ENCODE data around the gene COL5A1.

The COL5A1 gene

GRCh38 chr9:134807716-134808446 lies 166.3 kb downstream of the COL5A1 start:
- H3K9me3 ChIP-seq (ENCODE audit: low read depth, low read length): no peaks in the 10 kb centered on the region
- no peak overlapping the region for H3K27ac ChIP-seq
- TF ChIP-seq FOXP2 (optimal IDR thresholded peaks at IDR 0.05; ENCODE audit: control extremely low read depth, extremely low read length, insufficient read depth) (no peak), EZH2 (IDR thresholded peaks at IDR 0.05) (no peak), POLR2AphosphoS5 (IDR thresholded peaks at IDR 0.05; ENCODE audit: borderline replicate concordance, low read depth, low read length) (no peak)
- H3K36me3 ChIP-seq (ENCODE audit: insufficient read depth, low read length): no peaks in the 10 kb centered on the region; the same call in 1 of the 2 replicates
- no peak overlapping the region for H3K9ac ChIP-seq (ENCODE audit: insufficient read length)
- DNase-seq (ENCODE audit: low read depth, low spot score): no peak
- H3K4me3 ChIP-seq: no peak overlapping the region

- TF ChIP-seq POLR2AphosphoS5 (IDR thresholded peaks at IDR 0.05; ENCODE audit: borderline replicate concordance, low read depth, low read length) (no peak), EZH2 (IDR thresholded peaks at IDR 0.05) (no peak), FOXP2 (optimal IDR thresholded peaks at IDR 0.05; ENCODE audit: control extremely low read depth, extremely low read length, insufficient read depth) (no peak)
- Histone ChIP-seq H3K27ac (no peak overlapping the region), H3K36me3 (ENCODE audit: insufficient read depth, low read length) (no peaks in the 10 kb centered on the region; the same call in 1 of the 2 replicates), H3K9me3 (ENCODE audit: low read depth, low read length) (no peaks in the 10 kb centered on the region), H3K4me3 (no peak overlapping the region), H3K9ac (ENCODE audit: insufficient read length) (no peak overlapping the region)
- DNase-seq (ENCODE audit: low read depth, low spot score): no peak
Measured at GRCh38 chr9:134808447-134808792, 166.8 kb downstream of the COL5A1 start.

DNA sequence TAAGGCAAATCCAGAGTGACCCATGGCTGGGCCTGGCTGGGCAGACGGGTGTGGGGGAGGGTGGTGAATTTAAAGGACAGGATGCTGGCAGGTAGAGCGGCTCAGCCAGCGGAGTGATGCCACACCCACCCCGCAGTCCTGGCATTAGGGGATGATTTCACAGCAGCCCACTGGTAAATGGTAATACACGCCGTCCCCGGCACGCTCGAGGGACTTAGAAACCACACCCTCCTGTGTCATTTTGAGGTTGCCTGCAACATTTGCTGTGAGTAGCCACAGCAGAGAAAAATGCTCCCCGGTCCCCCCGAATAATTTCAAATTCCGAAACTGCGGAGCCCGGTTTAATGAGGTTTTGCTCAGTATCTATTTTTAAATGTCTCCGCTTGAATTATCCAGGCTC lies 167.7 kb downstream of the COL5A1 start:
- no peaks in the 10 kb centered on the region; the same call in 1 of the 2 replicates for H3K36me3 ChIP-seq (ENCODE audit: insufficient read depth, low read length)
- H3K9ac ChIP-seq (ENCODE audit: insufficient read length): no peak overlapping the region
- H3K4me3 ChIP-seq: no peak overlapping the region
- H3K27ac ChIP-seq: no peak overlapping the region
- DNase-seq (ENCODE audit: low read depth, low spot score): no peak
- H3K9me3 ChIP-seq (ENCODE audit: low read depth, low read length): no peaks in the 10 kb centered on the region
- TF ChIP-seq EZH2 (IDR thresholded peaks at IDR 0.05) (no peak), FOXP2 (optimal IDR thresholded peaks at IDR 0.05; ENCODE audit: control extremely low read depth, extremely low read length, insufficient read depth) (no peak), POLR2AphosphoS5 (IDR thresholded peaks at IDR 0.05; ENCODE audit: borderline replicate concordance, low read depth, low read length) (no peak)

- no peaks in the 10 kb centered on the region; the same call in 1 of the 2 replicates for H3K36me3 ChIP-seq (ENCODE audit: insufficient read depth, low read length)
- no peak for TF ChIP-seq POLR2AphosphoS5 (IDR thresholded peaks at IDR 0.05; ENCODE audit: borderline replicate concordance, low read depth, low read length)
- TF ChIP-seq EZH2 (IDR thresholded peaks at IDR 0.05): no peak
- TF ChIP-seq FOXP2 (optimal IDR thresholded peaks at IDR 0.05; ENCODE audit: control extremely low read depth, extremely low read length, insufficient read depth): no peak
- H3K9ac ChIP-seq (ENCODE audit: insufficient read length): no peak overlapping the region
- no peak overlapping the region for H3K27ac ChIP-seq
- H3K4me3 ChIP-seq: no peak overlapping the region
- no peaks in the 10 kb centered on the region for H3K9me3 ChIP-seq (ENCODE audit: low read depth, low read length)
- no peak for DNase-seq (ENCODE audit: low read depth, low spot score)
Measured at GRCh38 chr9:134809826-134810225, 168.2 kb downstream of the COL5A1 start.

- no peaks in the 10 kb centered on the region for H3K9me3 ChIP-seq (ENCODE audit: low read depth, low read length)
- no peak overlapping the region for H3K4me3 ChIP-seq
- no peak for TF ChIP-seq POLR2AphosphoS5 (IDR thresholded peaks at IDR 0.05; ENCODE audit: borderline replicate concordance, low read depth, low read length)
- no peak for TF ChIP-seq EZH2 (IDR thresholded peaks at IDR 0.05)
- no peak for TF ChIP-seq FOXP2 (optimal IDR thresholded peaks at IDR 0.05; ENCODE audit: control extremely low read depth, extremely low read length, insufficient read depth)
- no peak overlapping the region for H3K9ac ChIP-seq (ENCODE audit: insufficient read length)
- peak overlapping the region; percentile 29; the same call in 1 of the 2 replicates for H3K27ac ChIP-seq
- peaks cover 3% of the 10 kb centered on the region; the same call in 1 of the 2 replicates for H3K36me3 ChIP-seq (ENCODE audit: insufficient read depth, low read length)
- DNase-seq (ENCODE audit: low read depth, low spot score): no peak
Measured at GRCh38 chr9:134811079-134811672, 169.6 kb downstream of the COL5A1 start.

- TF ChIP-seq FOXP2 (optimal IDR thresholded peaks at IDR 0.05; ENCODE audit: control extremely low read depth, extremely low read length, insufficient read depth) (no peak), EZH2 (IDR thresholded peaks at IDR 0.05) (no peak), POLR2AphosphoS5 (IDR thresholded peaks at IDR 0.05; ENCODE audit: borderline replicate concordance, low read depth, low read length) (no peak)
- no peaks in the 10 kb centered on the region for H3K9me3 ChIP-seq (ENCODE audit: low read depth, low read length)
- H3K27ac ChIP-seq: peak overlapping the region; percentile 29; the same call in 1 of the 2 replicates
- peak; percentile 2 for DNase-seq (ENCODE audit: low read depth, low spot score)
- H3K4me3 ChIP-seq: no peak overlapping the region
- peaks cover 4% of the 10 kb centered on the region; the same call in 1 of the 2 replicates for H3K36me3 ChIP-seq (ENCODE audit: insufficient read depth, low read length)
- H3K9ac ChIP-seq (ENCODE audit: insufficient read length): no peak overlapping the region
Measured at GRCh38 chr9:134811673-134812342, 170.2 kb downstream of the COL5A1 start.

GRCh38 chr9:134812343-134812673 lies 170.7 kb downstream of the COL5A1 start:
- no peak overlapping the region for H3K4me3 ChIP-seq
- no peak for TF ChIP-seq FOXP2 (optimal IDR thresholded peaks at IDR 0.05; ENCODE audit: control extremely low read depth, extremely low read length, insufficient read depth)
- no peak for TF ChIP-seq POLR2AphosphoS5 (IDR thresholded peaks at IDR 0.05; ENCODE audit: borderline replicate concordance, low read depth, low read length)
- no peak for TF ChIP-seq EZH2 (IDR thresholded peaks at IDR 0.05)
- no peak for DNase-seq (ENCODE audit: low read depth, low spot score)
- no peak overlapping the region for H3K9ac ChIP-seq (ENCODE audit: insufficient read length)
- peaks cover 4% of the 10 kb centered on the region; the same call in 1 of the 2 replicates for H3K36me3 ChIP-seq (ENCODE audit: insufficient read depth, low read length)
- H3K9me3 ChIP-seq (ENCODE audit: low read depth, low read length): no peaks in the 10 kb centered on the region
- no peak overlapping the region for H3K27ac ChIP-seq

- Histone ChIP-seq H3K9me3 (ENCODE audit: low read depth, low read length) (no peaks in the 10 kb centered on the region), H3K27ac (no peak overlapping the region), H3K9ac (ENCODE audit: insufficient read length) (no peak overlapping the region), H3K4me3 (no peak overlapping the region), H3K36me3 (ENCODE audit: insufficient read depth, low read length) (peaks cover 4% of the 10 kb centered on the region; the same call in 1 of the 2 replicates)
- DNase-seq (ENCODE audit: low read depth, low spot score): no peak
- TF ChIP-seq FOXP2 (optimal IDR thresholded peaks at IDR 0.05; ENCODE audit: control extremely low read depth, extremely low read length, insufficient read depth) (no peak), EZH2 (IDR thresholded peaks at IDR 0.05) (no peak), POLR2AphosphoS5 (IDR thresholded peaks at IDR 0.05; ENCODE audit: borderline replicate concordance, low read depth, low read length) (no peak)
Measured at GRCh38 chr9:134813841-134814240, 172.2 kb downstream of the COL5A1 start.

Data from SK-N-MC (cell line).